Fibroblast of skin of back (primary cell): Measurements from ENCODE around the gene PSME4.
"Not testable (repeated sequence)": the region's sequence is repeated elsewhere in the genome, so short reads cannot be mapped to it uniquely, and the experiment has no call there.

ENCODE experiments used
- DNase-seq: peaks from one replicate; pipeline ENCODE4 v3.0.0-alpha.2; 2013

PSME4 gene

DNA sequence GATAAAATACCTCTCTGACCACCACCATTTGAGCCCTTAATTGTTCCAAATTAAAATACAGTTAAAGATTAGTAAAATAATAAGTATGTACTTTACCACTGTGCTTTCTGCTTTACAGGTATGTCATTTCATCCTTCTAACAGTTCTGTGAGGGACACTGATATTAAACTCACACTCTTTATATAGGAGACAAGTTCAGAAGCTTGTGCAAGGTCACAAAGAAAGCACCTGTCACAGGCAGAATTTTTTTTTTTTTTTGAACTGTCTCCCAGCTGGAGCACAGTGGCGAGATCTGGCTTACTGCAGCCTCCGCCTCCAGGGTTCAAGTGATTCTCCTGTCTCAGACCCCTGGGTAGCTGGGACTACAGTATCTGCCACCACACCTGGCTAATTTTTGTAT lies 89.4 kb downstream of the PSME4 start:
- DNase-seq, result no peak

DNA sequence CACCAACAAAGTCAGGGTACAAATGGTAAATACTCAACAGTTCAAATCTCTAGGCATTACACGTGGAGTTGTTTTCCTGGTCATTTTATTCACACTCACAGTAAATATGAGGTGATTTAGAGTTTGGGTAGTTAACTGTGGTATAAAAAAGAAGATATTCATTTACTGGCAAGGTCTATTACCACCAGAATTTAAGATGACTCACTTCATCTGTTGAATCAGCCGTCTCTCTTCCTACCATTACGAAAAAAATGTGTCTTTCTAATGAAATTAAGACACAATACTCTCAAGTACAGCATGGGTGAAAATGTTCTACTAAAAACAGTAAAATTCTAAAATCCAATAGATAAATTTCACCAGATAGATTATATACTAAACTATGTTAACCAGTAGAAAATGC lies 90.0 kb downstream of the PSME4 start:
- DNase-seq, result peak; percentile 69

GRCh38 chr2:53877556-53877955 lies 93.2 kb downstream of the PSME4 start:
- DNase-seq, result peak; percentile 27

DNA sequence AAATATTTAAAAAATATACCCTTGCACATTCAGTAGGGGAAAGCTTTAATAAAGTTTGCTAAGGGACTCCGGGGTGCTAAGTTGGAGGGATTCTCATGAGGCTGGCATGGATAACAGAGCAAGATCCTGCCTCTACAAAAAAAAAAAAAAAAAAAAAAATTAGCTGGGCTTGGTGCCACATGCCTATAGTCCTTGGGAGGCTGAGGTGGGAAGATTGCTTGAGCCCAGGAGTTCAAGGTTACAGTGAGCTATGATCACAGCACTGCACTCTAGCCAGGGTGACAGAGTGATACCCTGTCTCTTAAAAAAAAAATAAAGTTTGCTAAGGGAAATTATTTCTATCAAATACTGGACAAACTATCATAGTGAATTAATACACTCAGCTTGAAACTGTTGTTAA lies 93.7 kb downstream of the PSME4 start:
- DNase-seq, result no peak

- no peak for DNase-seq
Measured at GRCh38 chr2:53874401-53874950, 96.3 kb downstream of the PSME4 start.

- DNase-seq, result no peak
Measured at GRCh38 chr2:53867773-53868172, 103.0 kb downstream of the PSME4 start.

- DNase-seq, result no peak
Measured at GRCh38 chr2:53867169-53867568, 103.6 kb downstream of the PSME4 start.

DNA sequence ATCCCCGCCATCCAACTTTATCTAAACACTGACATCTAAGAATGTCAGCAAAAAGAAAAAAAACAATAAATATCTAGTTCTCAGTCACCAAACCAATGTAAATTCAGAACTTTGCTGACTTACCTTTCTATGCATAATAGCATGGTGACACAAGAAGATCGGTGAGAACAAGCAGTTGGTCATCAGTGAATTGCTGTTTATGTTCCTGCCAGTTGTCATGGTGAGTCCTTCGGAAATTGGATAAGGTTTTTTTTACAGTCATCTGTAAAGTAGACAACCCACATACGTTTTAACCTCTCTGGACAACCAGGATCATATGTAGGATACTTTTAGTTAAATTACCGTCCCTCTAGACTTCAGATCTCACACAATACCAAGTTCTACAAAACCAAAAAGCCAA lies 104.8 kb downstream of the PSME4 start:
- DNase-seq, result no peak

- no peak for DNase-seq
Measured at GRCh38 chr2:53865264-53865663, 105.5 kb downstream of the PSME4 start.

DNA sequence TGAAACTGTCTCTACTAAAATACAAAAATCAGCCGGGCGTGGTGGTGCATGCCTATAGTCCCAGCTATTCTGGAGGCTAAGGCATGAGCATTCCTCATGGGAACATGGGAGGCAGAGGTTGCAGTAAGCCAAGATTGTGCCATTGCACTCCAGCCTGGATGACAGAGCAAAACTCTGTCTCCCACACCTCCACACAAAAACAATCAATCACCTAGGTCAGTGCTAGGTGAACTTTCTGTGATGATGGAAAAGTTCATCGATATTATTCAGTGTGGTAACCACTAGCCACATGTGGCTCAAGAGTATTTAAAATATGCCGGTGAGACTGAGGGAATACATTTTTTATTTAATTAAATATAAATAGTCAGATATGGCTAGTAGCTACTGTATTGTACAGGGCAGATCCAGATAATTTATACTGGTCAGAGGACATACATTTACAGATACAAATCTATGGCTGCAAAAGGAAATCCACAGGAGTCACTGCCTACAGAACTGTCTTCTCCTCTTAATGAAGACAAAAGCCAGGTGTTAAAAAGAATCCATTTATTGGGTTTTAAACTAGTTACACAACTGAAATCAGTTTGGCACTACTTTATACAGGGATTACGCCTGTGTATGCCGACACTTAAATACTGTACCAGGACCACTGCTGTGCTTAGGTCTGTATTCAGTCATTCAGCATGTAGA lies 107.1 kb downstream of the PSME4 start:
- no peak for DNase-seq

- DNase-seq, result no peak
Measured at GRCh38 chr2:53861824-53862223, 109.0 kb downstream of the PSME4 start.

GRCh38 chr2:53859206-53860181 lies 111.3 kb downstream of the PSME4 start, which contains the start of gene GPR75:
Gene GPR75 (minus strand): TSS chr2:53859967. CDS start chr2:53854756, 5,211 bp downstream.
- no peak for DNase-seq

GRCh38 chr2:53856272-53856671 lies 114.5 kb downstream of the PSME4 start:
- DNase-seq, result no peak

DNA sequence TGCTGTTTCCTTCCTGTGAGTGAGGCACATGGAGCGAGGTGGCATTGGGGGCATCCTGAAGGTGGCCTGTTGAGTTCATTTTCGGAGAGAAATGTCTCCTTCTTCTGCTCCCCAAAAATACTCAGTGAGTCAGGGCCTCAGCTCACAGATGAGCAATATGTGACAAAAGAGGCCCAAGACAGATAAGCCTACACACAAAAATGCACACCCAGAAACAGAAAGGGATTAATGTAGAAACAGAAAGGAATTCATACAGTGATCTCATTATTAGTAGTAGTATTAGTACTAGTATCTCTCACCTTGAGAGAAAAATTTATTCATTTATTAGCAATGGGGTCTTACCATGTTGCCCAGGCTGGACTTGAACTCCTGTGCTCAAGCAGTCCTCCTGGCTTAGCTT lies 116.1 kb downstream of the PSME4 start:
- DNase-seq, result no peak

DNA sequence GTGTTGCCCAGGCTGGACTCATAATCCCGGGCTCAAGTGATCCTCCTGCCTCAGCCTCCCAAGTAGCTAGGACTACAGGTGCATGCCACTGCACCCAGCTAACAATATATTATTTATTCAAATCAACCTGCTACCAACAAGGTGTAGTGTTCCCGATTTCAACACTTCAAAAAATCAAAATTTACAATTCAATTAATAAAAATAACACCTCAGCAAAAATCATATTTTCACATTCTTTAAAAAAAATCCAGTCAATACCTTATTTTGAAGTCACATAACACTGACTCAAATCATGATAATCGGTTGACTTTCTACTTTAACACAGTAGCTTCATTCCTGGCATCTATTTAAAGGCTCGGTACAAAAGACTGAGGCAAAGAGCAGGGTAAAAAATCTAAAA lies 118.3 kb downstream of the PSME4 start:
- DNase-seq, result no peak

- DNase-seq, result not testable (repeated sequence)
Measured at GRCh38 chr2:53851052-53851757, 119.6 kb downstream of the PSME4 start.

GRCh38 chr2:53848062-53848461 lies 122.7 kb downstream of the PSME4 start:
- DNase-seq, result no peak

- no peak for DNase-seq
Measured at GRCh38 chr2:53843595-53843994, 127.2 kb downstream of the PSME4 start.

GRCh38 chr2:53842891-53843290 lies 127.9 kb downstream of the PSME4 start:
- DNase-seq, result no peak

- DNase-seq, result not testable (repeated sequence)
Measured at GRCh38 chr2:53841651-53842050, 129.1 kb downstream of the PSME4 start.

- DNase-seq, result no peak
Measured at GRCh38 chr2:53840580-53840979, 130.2 kb downstream of the PSME4 start.

DNA sequence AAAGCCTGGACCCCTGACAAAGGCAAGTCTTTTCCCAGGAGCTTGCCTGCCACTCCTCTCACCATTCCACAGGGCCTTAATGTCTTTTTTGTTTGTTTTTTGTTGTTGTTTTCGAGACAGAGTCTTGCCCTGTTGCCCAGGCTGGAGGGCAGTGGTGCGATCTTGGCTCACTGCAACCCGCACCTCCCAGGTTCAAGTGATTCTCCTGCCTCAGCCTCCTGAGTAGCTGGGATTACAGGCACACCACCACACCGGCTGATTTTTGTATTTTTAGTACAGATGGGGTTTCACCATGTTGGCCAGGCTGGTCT lies 140.9 kb downstream of the PSME4 start:
- not testable (repeated sequence) for DNase-seq
